GM12892 (cell line): ENCODE measurements around the gene POLH.

ENCODE experiments used
- POLR2A ChIP-seq: IDR thresholded peaks from 2 replicates; pipeline ENCODE4 v1.6.1; 2011; ENCODE audit warnings: low read depth, low read length, control low read depth
- POLR2AphosphoS5 ChIP-seq: IDR thresholded peaks from 2 replicates; pipeline ENCODE4 v1.6.1; 2011; ENCODE audit warnings: low read depth, low read length, control low read depth

- no peak for TF ChIP-seq POLR2A
- TF ChIP-seq POLR2AphosphoS5, result no peak
Measured at GRCh38 chr6:43570876-43571441, 5.0 kb upstream of the POLH start.
